Breast epithelium (tissue), 3 donors: ENCODE data around the gene NEURL1B.

ENCODE experiments used
- POLR2A ChIP-seq: fragments of 450-650 bp; IDR thresholded peaks from one replicate; pipeline ENCODE4 v1.6.1; 2016; ENCODE audit warnings: antibody characterized with exemption, mild to moderate bottlenecking, moderate library complexity
- POLR2AphosphoS5 ChIP-seq, 3 donors: sonication (generic); formaldehyde crosslinking; IDR thresholded peaks; one replicate each; pipeline ENCODE4 v1.6.1; 2017; ENCODE audit warnings: antibody characterized with exemption in 3 of 3
- TF ChIP-seq, protein P1 (sequence below), 3 donors: fragments of 450-650 bp; IDR thresholded peaks; one replicate each; pipeline ENCODE4 v1.5.1; 2016 to 2017; ENCODE audit warnings: antibody characterized with exemption in 3 of 3, mild to moderate bottlenecking in 3 of 3, moderate library complexity in 3 of 3

GRCh38 chr5:172730222-172730621, 89.2 kb downstream of the NEURL1B start:
- TF ChIP-seq POLR2AphosphoS5 (IDR thresholded peaks at IDR 0.05) (no peak), POLR2A (no peak)
- TF ChIP-seq, protein P1, sequence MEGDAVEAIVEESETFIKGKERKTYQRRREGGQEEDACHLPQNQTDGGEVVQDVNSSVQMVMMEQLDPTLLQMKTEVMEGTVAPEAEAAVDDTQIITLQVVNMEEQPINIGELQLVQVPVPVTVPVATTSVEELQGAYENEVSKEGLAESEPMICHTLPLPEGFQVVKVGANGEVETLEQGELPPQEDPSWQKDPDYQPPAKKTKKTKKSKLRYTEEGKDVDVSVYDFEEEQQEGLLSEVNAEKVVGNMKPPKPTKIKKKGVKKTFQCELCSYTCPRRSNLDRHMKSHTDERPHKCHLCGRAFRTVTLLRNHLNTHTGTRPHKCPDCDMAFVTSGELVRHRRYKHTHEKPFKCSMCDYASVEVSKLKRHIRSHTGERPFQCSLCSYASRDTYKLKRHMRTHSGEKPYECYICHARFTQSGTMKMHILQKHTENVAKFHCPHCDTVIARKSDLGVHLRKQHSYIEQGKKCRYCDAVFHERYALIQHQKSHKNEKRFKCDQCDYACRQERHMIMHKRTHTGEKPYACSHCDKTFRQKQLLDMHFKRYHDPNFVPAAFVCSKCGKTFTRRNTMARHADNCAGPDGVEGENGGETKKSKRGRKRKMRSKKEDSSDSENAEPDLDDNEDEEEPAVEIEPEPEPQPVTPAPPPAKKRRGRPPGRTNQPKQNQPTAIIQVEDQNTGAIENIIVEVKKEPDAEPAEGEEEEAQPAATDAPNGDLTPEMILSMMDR (IDR thresholded peaks at IDR 0.05) = no peak
